Measurements from ENCODE around the gene TMTC3. TPM values are rescaled to one million over a fixed set of nuclear protein-coding genes. Genes with fewer than 3 reads are reported as not detected.

TMTC3 gene
- total and polyA plus RNA-seq, 2 of the 4 experiments (the other 2 are of a cell fraction): 3.7 to 44.3 TPM

- CTCF ChIA-PET: interaction anchor here (0.6 kb wide), 1 partner anchor 1420 kb away, joined by 3 read pairs; no protein-coding TSS in a partner anchor
- no peak overlapping the region for H3K56ac ChIP-seq (ENCODE audit: extremely low read depth, insufficient read depth, low read length)
Measured at GRCh38 chr12:88108021-88108420, 34.1 kb upstream of the TMTC3 start.

More at GRCh38 chr12:88108021-88108420, 34.1 kb upstream of the TMTC3 start:
- Histone ChIP-seq H2AK9ac (replicated peaks; ENCODE audit: low read depth, low read length, poor library complexity) (no peak overlapping the region), H3K79me1 (ENCODE audit: low read depth in 1 of 2, low read length in 2 of 2) (no peaks in the 10 kb centered on the region), H3K27ac (ENCODE audit: insufficient read depth, low read length) (no peak overlapping the region), H2BK120ac (ENCODE audit: low read depth, low read length) (no peak overlapping the region), H3K18ac (ENCODE audit: low read depth, low read length) (no peak overlapping the region), H3K36me3 (ENCODE audit: control insufficient read depth, insufficient read depth, low read length) (peaks cover 3% of the 10 kb centered on the region; the same call in 1 of the 2 replicates), H4K5ac (ENCODE audit: low read depth, low read length) (no peak overlapping the region), H3K23ac (ENCODE audit: low read depth, low read length) (no peak overlapping the region), H2AK5ac (ENCODE audit: low read depth, low read length) (no peak overlapping the region), H3K14ac (replicated peaks; ENCODE audit: low read depth, low read length) (no peak overlapping the region), H3K27me3 (ENCODE audit: control insufficient read depth, insufficient read depth, low read length) (no peaks in the 10 kb centered on the region), H3K4ac (ENCODE audit: low read depth, low read length) (no peak overlapping the region), H2AFZ (replicated peaks; ENCODE audit: low read length, poor library complexity) (no peak overlapping the region), H3K4me1 (ENCODE audit: control insufficient read depth, insufficient read depth, low read length) (no peaks in the 10 kb centered on the region), H2BK20ac (ENCODE audit: low read depth, low read length) (no peak overlapping the region), H3K9ac (ENCODE audit: low read depth, low read length) (no peak overlapping the region), H4K20me1 (ENCODE audit: insufficient read depth, low read length) (no peaks in the 10 kb centered on the region), H2BK5ac (ENCODE audit: low read depth, low read length, poor library complexity, severe bottlenecking) (no peak overlapping the region), H3K4me2 (ENCODE audit: low read depth, low read length) (no peak overlapping the region), H3K9me3 (ENCODE audit: control insufficient read depth, insufficient read depth, low read length) (no peaks in the 10 kb centered on the region), H4K8ac (ENCODE audit: low read depth in 2 of 2, low read length in 2 of 2) (no peak overlapping the region), H2BK15ac (ENCODE audit: low read depth, low read length) (no peak overlapping the region), H4K91ac (ENCODE audit: insufficient read depth, low read depth, low read length) (no peak overlapping the region), H3K9me1 (ENCODE audit: insufficient read depth, low read length) (no peaks in the 10 kb centered on the region), H3K4me3 (ENCODE audit: insufficient read depth, low read depth, low read length) (no peak overlapping the region)
- POLR2A ChIA-PET (ENCODE audit: unreplicated experiment): no interaction called here
- DNase-seq (peak; percentile 28), ATAC-seq (ENCODE audit: low read depth) (no peak)
- dilution Hi-C loops (cut with HindIII; ENCODE audit: low sequenced_read_pairs, unreplicated experiment) (no loop called here), in situ Hi-C loops (cut with MboI; ENCODE audit: low sequenced_read_pairs) (no loop called here), intact Hi-C loops (cut with micrococcal nuclease) (no loop called here)
- TF ChIP-seq RCOR1 (IDR thresholded peaks at IDR 0.05; ENCODE audit: insufficient replicate concordance, low read length) (no peak), BHLHE40 (IDR thresholded peaks at IDR 0.05; ENCODE audit: low read depth, low read length) (no peak), FOS (IDR thresholded peaks at IDR 0.05; ENCODE audit: low read depth, low read length) (no peak), ELK1 (IDR thresholded peaks at IDR 0.05; ENCODE audit: borderline replicate concordance, low read depth, low read length) (no peak)
- TF ChIP-seq, protein P1, sequence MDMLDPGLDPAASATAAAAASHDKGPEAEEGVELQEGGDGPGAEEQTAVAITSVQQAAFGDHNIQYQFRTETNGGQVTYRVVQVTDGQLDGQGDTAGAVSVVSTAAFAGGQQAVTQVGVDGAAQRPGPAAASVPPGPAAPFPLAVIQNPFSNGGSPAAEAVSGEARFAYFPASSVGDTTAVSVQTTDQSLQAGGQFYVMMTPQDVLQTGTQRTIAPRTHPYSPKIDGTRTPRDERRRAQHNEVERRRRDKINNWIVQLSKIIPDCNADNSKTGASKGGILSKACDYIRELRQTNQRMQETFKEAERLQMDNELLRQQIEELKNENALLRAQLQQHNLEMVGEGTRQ (IDR thresholded peaks at IDR 0.05; ENCODE audit: low read depth, low read length): peak; percentile 32; the same call in 1 of the 2 replicates
- WGBS, 2 experiments (ENCODE audit: extremely low coverage in 2 of 2, insufficient read length in 1 of 2): no CpG with 5 or more reads among the region's 2 CpGs
- no TSS peak for BruUV-seq (replicated peaks)

Data from IMR-90 (cell line).